ENCODE results near the gene CLCA4.

Gene CLCA4

GRCh38 chr1:86618358-86618757, 71.5 kb downstream of the CLCA4 start:
- no peak for DNase-seq (ENCODE audit: low read depth, low spot score)
- no peak overlapping the region for H3K4me3 ChIP-seq (ENCODE audit: low read depth, low read length)
- no peak for TF ChIP-seq CTCF (IDR thresholded peaks at IDR 0.05; ENCODE audit: low read depth, low read length)
- in situ Hi-C loops (cut with HindIII; ENCODE audit: low sequenced_read_pairs), result no loop called here

- DNase-seq (ENCODE audit: low read depth, low spot score), result no peak
- no peak for TF ChIP-seq CTCF (IDR thresholded peaks at IDR 0.05; ENCODE audit: low read depth, low read length)
- H3K4me3 ChIP-seq (ENCODE audit: low read depth, low read length), result no peak overlapping the region
- in situ Hi-C loops (cut with HindIII; ENCODE audit: low sequenced_read_pairs), result no loop called here
These were observed 72.4 kb downstream of the CLCA4 start for GRCh38 chr1:86619313-86619712.

GRCh38 chr1:86621286-86621685, 74.4 kb downstream of the CLCA4 start:
- no peak for DNase-seq (ENCODE audit: low read depth, low spot score)
- no peak for TF ChIP-seq CTCF (IDR thresholded peaks at IDR 0.05; ENCODE audit: low read depth, low read length)
- in situ Hi-C loops (cut with HindIII; ENCODE audit: low sequenced_read_pairs), result no loop called here
- no peak overlapping the region for H3K4me3 ChIP-seq (ENCODE audit: low read depth, low read length)
